ENCODE measurements around the gene SYNDIG1. TPM values are rescaled to one million over a fixed set of nuclear protein-coding genes. Genes with fewer than 3 reads are reported as not detected.

The SYNDIG1 gene
- polyA plus RNA-seq, 1 of the 3 experiments (the other 2 are of a cell fraction), result not detected

DNA sequence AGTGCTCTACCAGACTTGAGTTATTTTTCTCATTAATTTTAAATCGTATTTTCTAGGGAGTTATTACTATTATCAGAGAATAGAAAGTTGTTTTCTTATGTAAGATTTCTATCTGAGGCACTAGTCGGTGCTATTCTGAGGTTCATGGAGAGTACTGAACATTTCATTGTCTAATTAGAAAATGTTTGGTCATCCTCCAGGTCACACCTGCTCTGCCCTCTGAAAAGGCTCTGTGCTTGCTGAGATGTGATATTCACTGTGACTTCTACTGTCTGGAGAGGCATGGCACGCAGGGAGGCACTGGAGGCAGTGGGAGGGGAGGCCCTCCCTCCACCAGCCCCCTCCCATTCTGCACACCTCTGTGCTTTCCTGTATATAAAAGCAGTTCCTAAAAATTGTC, 3.0 kb downstream of the SYNDIG1 start:
- no peak for DNase-seq
- H2AFZ ChIP-seq (ENCODE audit: low read depth), result no peak overlapping the region
- no peak overlapping the region for H3K9ac ChIP-seq
- no peak overlapping the region for H3K4me3 ChIP-seq (ENCODE audit: low read depth in 2 of 2, low read length in 1 of 2)
- H3K4me2 ChIP-seq, result no peak overlapping the region
- no peaks in the 10 kb centered on the region for H4K20me1 ChIP-seq (ENCODE audit: insufficient read depth)
- no peaks in the 10 kb centered on the region for H3K4me1 ChIP-seq (ENCODE audit: control insufficient read depth in 1 of 2, insufficient read depth in 2 of 2, low read depth in 1 of 2, low read length in 1 of 2)
- ChIA-PET CTCF (no interaction called here), POLR2A (no interaction called here)
- H3F3A ChIP-seq (replicated peaks; ENCODE audit: insufficient read depth), result no peaks in the 10 kb centered on the region
- no peaks in the 10 kb centered on the region for H3K79me2 ChIP-seq (ENCODE audit: insufficient read depth)
- no peaks in the 10 kb centered on the region for H3K9me3 ChIP-seq
- no peak for TF ChIP-seq RFX5 (IDR thresholded peaks at IDR 0.05; ENCODE audit: low read length)
- H3K36me3 ChIP-seq (replicated peaks in 1 of 2; ENCODE audit: control insufficient read depth in 1 of 2, insufficient read depth in 2 of 2, low read length in 1 of 2), result no peaks in the 10 kb centered on the region
- H3K9me2 ChIP-seq, result no peaks in the 10 kb centered on the region
- H3K27ac ChIP-seq (ENCODE audit: low read depth in 2 of 2, low read length in 1 of 2), result no peak overlapping the region
- WGBS (ENCODE audit: low lambda C conversion rate), result 24% methylated on average over 3 of the region's 3 CpGs
- peaks cover 28% of the 10 kb centered on the region for H3K27me3 ChIP-seq (ENCODE audit: insufficient read depth)

- WGBS (ENCODE audit: low lambda C conversion rate), result 32% methylated on average over 5 of the region's 7 CpGs
- CTCF ChIA-PET, result no interaction called here
Observed at GRCh38 chr20:24473435-24474223, 4.2 kb downstream of the SYNDIG1 start.

GRCh38 chr20:24477831-24478547, 8.6 kb downstream of the SYNDIG1 start:
- H3K9me2 ChIP-seq, result no peaks in the 10 kb centered on the region
- H3F3A ChIP-seq (replicated peaks; ENCODE audit: insufficient read depth), result no peaks in the 10 kb centered on the region
- WGBS (ENCODE audit: low lambda C conversion rate), result 36% methylated on average over 11 of the region's 11 CpGs
- no peaks in the 10 kb centered on the region; the same call in 1 of the 2 replicates for H3K27me3 ChIP-seq (ENCODE audit: insufficient read depth)
- H3K27ac ChIP-seq (ENCODE audit: low read depth in 2 of 2, low read length in 1 of 2), result no peak overlapping the region
- ChIA-PET POLR2A (no interaction called here), CTCF (interaction anchor here (1.3 kb wide), 1 partner anchor 440 kb away, joined by 3 read pairs; no protein-coding TSS in a partner anchor)
- H3K4me2 ChIP-seq, result no peak overlapping the region
- no peak for DNase-seq
- no peak overlapping the region for H3K9ac ChIP-seq
- no peak overlapping the region for H2AFZ ChIP-seq (ENCODE audit: low read depth)
- no peaks in the 10 kb centered on the region for H3K4me1 ChIP-seq (ENCODE audit: control insufficient read depth in 1 of 2, insufficient read depth in 2 of 2, low read depth in 1 of 2, low read length in 1 of 2)
- H3K79me2 ChIP-seq (ENCODE audit: insufficient read depth), result no peaks in the 10 kb centered on the region
- H3K4me3 ChIP-seq (ENCODE audit: low read depth in 2 of 2, low read length in 1 of 2), result no peak overlapping the region
- no peaks in the 10 kb centered on the region for H3K9me3 ChIP-seq
- no peaks in the 10 kb centered on the region for H3K36me3 ChIP-seq (replicated peaks in 1 of 2; ENCODE audit: control insufficient read depth in 1 of 2, insufficient read depth in 2 of 2, low read length in 1 of 2)
- no peaks in the 10 kb centered on the region for H4K20me1 ChIP-seq (ENCODE audit: insufficient read depth)
- TF ChIP-seq USF2 (IDR thresholded peaks at IDR 0.05; ENCODE audit: borderline replicate concordance, low read depth, low read length), result no peak
- TF ChIP-seq REST (IDR thresholded peaks at IDR 0.05; ENCODE audit: low read depth, low read length), result no peak
- TF ChIP-seq RXRA (IDR thresholded peaks at IDR 0.05; ENCODE audit: borderline replicate concordance, low read depth), result no peak
- TF ChIP-seq EZH2phosphoT487 (IDR thresholded peaks at IDR 0.05; ENCODE audit: borderline replicate concordance, low read depth), result no peak
- no peak for TF ChIP-seq FOSL2 (IDR thresholded peaks at IDR 0.05; ENCODE audit: borderline replicate concordance, low read depth)
- TF ChIP-seq RFX5 (IDR thresholded peaks at IDR 0.05; ENCODE audit: low read length), result no peak
- TF ChIP-seq ELF1 (IDR thresholded peaks at IDR 0.05), result no peak
- no peak for TF ChIP-seq EP300 (IDR thresholded peaks at IDR 0.05; ENCODE audit: borderline replicate concordance in 1 of 2, low read depth in 1 of 2, low read length in 1 of 2)
- TF ChIP-seq GATA2 (CRISPR knock-in tag; IDR thresholded peaks at IDR 0.05), result no peak
- no peak for TF ChIP-seq JUND (IDR thresholded peaks at IDR 0.05)
- TF ChIP-seq MEF2A (IDR thresholded peaks at IDR 0.05; ENCODE audit: borderline replicate concordance, low read depth), result no peak

More at GRCh38 chr20:24473435-24474223, 4.2 kb downstream of the SYNDIG1 start:
- Histone ChIP-seq H3K27me3 (ENCODE audit: insufficient read depth) (peaks cover 24% of the 10 kb centered on the region), H3K4me3 (ENCODE audit: low read depth in 2 of 2, low read length in 1 of 2) (no peak overlapping the region), H4K20me1 (ENCODE audit: insufficient read depth) (no peaks in the 10 kb centered on the region), H3K9ac (no peak overlapping the region), H3K36me3 (replicated peaks in 1 of 2; ENCODE audit: control insufficient read depth in 1 of 2, insufficient read depth in 2 of 2, low read length in 1 of 2) (no peaks in the 10 kb centered on the region), H3K79me2 (ENCODE audit: insufficient read depth) (no peaks in the 10 kb centered on the region), H3K4me1 (ENCODE audit: control insufficient read depth in 1 of 2, insufficient read depth in 2 of 2, low read depth in 1 of 2, low read length in 1 of 2) (no peaks in the 10 kb centered on the region), H3K9me2 (no peaks in the 10 kb centered on the region), H3K9me3 (no peaks in the 10 kb centered on the region), H3K4me2 (no peak overlapping the region), H2AFZ (ENCODE audit: low read depth) (no peak overlapping the region), H3F3A (replicated peaks; ENCODE audit: insufficient read depth) (no peaks in the 10 kb centered on the region), H3K27ac (ENCODE audit: low read depth in 2 of 2, low read length in 1 of 2) (no peak overlapping the region)
- DNase-seq, result no peak
- no peak for TF ChIP-seq TEAD4 (IDR thresholded peaks at IDR 0.05; ENCODE audit: borderline replicate concordance, insufficient read depth)
- no peak for TF ChIP-seq FOXM1 (IDR thresholded peaks at IDR 0.05; ENCODE audit: low read depth)
- TF ChIP-seq FOXJ3 (CRISPR knock-in tag; IDR thresholded peaks at IDR 0.05), result no peak
- TF ChIP-seq MEF2A (IDR thresholded peaks at IDR 0.05; ENCODE audit: borderline replicate concordance, low read depth), result no peak
- no peak for TF ChIP-seq RFX5 (IDR thresholded peaks at IDR 0.05; ENCODE audit: low read length)
- no peak for TF ChIP-seq YY1 (IDR thresholded peaks at IDR 0.05; ENCODE audit: low read depth)
- no peak for TF ChIP-seq SIN3A (IDR thresholded peaks at IDR 0.05; ENCODE audit: borderline replicate concordance, low read depth, low read length)
- no peak for TF ChIP-seq MXI1 (IDR thresholded peaks at IDR 0.05; ENCODE audit: low read depth, low read length)
- no peak for TF ChIP-seq RCOR1 (IDR thresholded peaks at IDR 0.05; ENCODE audit: low read length)
- POLR2A ChIA-PET, result no interaction called here

Measured in SK-N-SH (cell line).